Naive B cell (primary cell): ENCODE results near the gene GNA12. TPM values are rescaled to one million over a fixed set of nuclear protein-coding genes. Genes with fewer than 3 reads are reported as not detected.
"Not testable (repeated sequence)": the region's sequence is repeated elsewhere in the genome, so short reads cannot be mapped to it uniquely, and the experiment has no call there.

Experiments
- ATAC-seq, 2 donors: fragments of 150-1000 bp; cut with Tn5 transposase; 2 replicates each; pipeline ENCODE4 v1.10.0; 2021; ENCODE audit warnings: low read depth in 2 of 2, mild to moderate bottlenecking in 2 of 2, moderate library complexity in 2 of 2
- DNase-seq: peaks from one replicate; pipeline ENCODE4 v3.0.0; 2022
- H3K27ac Mint-ChIP-seq, 6 donors: one replicate each; pipeline ENCODE4 v1.8.0; 2020 to 2022; ENCODE audit warnings: mild to moderate bottlenecking in 6 of 6, mixed read lengths in 6 of 6, moderate library complexity in 5 of 6, inconsistent platforms in 2 of 6
- H3K27me3 Mint-ChIP-seq, 3 donors: one replicate each; pipeline ENCODE4 v1.8.0; 2021 to 2022; ENCODE audit warnings: mixed read lengths in 3 of 3, mild to moderate bottlenecking in 1 of 3
- H3K36me3 Mint-ChIP-seq, 2 donors: one replicate each; pipeline ENCODE4 v1.8.0; 2020 to 2022; ENCODE audit warnings: mixed read lengths in 2 of 2, inconsistent platforms in 1 of 2, mild to moderate bottlenecking in 1 of 2
- H3K4me1 Mint-ChIP-seq, 3 donors: one replicate each; pipeline ENCODE4 v1.8.0; 2020 to 2022; ENCODE audit warnings: mixed read lengths in 3 of 3, inconsistent platforms in 1 of 3, mild to moderate bottlenecking in 1 of 3, moderate library complexity in 1 of 3
- H3K4me3 Mint-ChIP-seq, 8 donors: one replicate each; pipeline ENCODE4 v1.8.0; 2020 to 2022; ENCODE audit warnings: mild to moderate bottlenecking in 8 of 8, mixed read lengths in 8 of 8, moderate library complexity in 8 of 8, inconsistent platforms in 2 of 8
- H3K9me3 Mint-ChIP-seq, 7 donors: one replicate each; pipeline ENCODE4 v1.8.0; 2020 to 2022; ENCODE audit warnings: mixed read lengths in 7 of 7, mild to moderate bottlenecking in 5 of 7, inconsistent platforms in 2 of 7, moderate library complexity in 1 of 7
- polyA plus RNA-seq, 6 donors: library from polyadenylated mRNA; unstranded; fragments of 300-500 nt; fragmentation: Illumina TruSeq; gene quantifications; one replicate each; pipeline ENCODE4 v1.2.3, GENCODE V29; 2021; ENCODE audit warnings: low read depth in 6 of 6

The GNA12 gene
- polyA plus RNA-seq, 6 donors from 2014 or later: 26.6 to 43.8 (median 34.8) TPM

DNA sequence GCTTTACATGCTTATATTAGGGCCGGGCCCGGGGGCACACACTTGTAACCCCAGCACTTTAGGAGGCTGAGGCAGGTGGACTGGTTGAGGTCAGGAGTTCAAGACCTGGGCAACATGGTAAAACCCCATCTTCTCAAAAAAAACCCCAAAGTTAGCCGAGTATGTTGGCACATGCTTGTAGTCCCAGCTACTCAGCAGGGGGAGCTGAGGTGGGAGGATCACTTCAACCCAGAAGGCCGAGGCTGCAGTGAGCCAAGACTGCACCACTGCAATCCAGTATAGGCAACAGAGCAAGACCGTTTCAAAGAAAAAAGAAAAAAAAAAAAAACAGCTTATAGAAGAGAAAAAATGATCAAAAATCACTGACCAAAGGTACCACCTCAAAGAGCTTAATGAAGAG, 93.0 kb downstream of the GNA12 start:
- Mint-ChIP-seq H3K4me3 (peak overlapping the region in 1 of 8 donors; percentile 25), H3K27me3 (no peaks in the 10 kb centered on the region), H3K4me1 (peaks cover 24 to 28% (median 27%) of the 10 kb centered on the region in 3 donors), H3K36me3 (peaks cover 17 to 20% of the 10 kb centered on the region in 2 donors), H3K27ac (peak overlapping the region in 1 of 6 donors; percentile 72), H3K9me3 (peaks cover 0 to 6% (median 0%) of the 10 kb centered on the region in 7 donors)
- DNase-seq: no peak
- ATAC-seq: no peak

DNA sequence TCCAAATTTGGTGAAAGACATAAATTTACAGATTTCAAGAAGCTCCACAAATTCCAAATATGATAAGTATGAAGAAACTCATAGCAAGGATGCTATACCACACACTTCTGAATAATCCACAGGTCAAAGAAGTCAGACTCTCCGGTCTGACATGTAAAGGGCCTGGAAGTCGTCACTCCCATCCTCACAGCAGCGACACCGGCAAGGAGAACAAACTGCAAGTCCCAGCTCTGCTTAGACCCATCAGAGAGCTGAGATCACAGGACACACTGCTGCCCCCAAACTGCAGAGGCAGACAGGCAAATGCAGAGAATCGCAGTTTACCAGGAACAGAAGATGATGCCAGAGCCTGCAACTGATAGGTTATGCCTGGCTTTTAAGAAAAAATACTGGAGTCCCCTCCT, 94.1 kb downstream of the GNA12 start:
- peaks cover 25 to 31% (median 30%) of the 10 kb centered on the region in 3 donors for H3K4me1 Mint-ChIP-seq
- peak overlapping the region in 2 of 6 donors; percentile 43 to 57 for H3K27ac Mint-ChIP-seq
- H3K4me3 Mint-ChIP-seq: no peak overlapping the region
- no peak for DNase-seq
- peaks cover 0 to 5% (median 0%) of the 10 kb centered on the region in 7 donors for H3K9me3 Mint-ChIP-seq
- peaks cover 9 to 12% of the 10 kb centered on the region in 2 donors for H3K36me3 Mint-ChIP-seq
- no peaks in the 10 kb centered on the region for H3K27me3 Mint-ChIP-seq
- no peak for ATAC-seq

DNA sequence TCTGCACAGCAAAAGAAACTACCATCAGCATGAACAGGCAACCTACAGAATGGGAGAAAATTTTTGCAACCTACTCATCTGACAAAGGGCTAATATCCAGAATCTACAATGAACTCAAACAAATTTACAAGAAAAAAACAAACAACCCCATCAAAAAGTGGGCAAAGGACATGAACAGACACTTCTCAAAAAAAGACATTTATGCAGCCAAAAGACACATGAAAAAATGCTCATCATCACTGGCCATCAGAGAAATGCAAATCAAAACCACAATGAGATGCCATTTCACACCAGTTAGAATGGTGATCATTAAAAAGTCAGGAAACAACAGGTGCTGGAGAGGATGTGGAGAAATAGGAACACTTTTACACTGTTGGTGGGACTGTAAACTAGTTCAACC, 95.4 kb downstream of the GNA12 start:
- H3K27ac Mint-ChIP-seq, H3K27me3 Mint-ChIP-seq, H3K4me3 Mint-ChIP-seq, DNase-seq, H3K9me3 Mint-ChIP-seq, ATAC-seq: not testable (repeated sequence)
- H3K4me1 Mint-ChIP-seq: peaks cover 25 to 36% (median 34%) of the 10 kb centered on the region in 3 donors
- H3K36me3 Mint-ChIP-seq: peaks cover 7 to 14% of the 10 kb centered on the region in 2 donors

DNA sequence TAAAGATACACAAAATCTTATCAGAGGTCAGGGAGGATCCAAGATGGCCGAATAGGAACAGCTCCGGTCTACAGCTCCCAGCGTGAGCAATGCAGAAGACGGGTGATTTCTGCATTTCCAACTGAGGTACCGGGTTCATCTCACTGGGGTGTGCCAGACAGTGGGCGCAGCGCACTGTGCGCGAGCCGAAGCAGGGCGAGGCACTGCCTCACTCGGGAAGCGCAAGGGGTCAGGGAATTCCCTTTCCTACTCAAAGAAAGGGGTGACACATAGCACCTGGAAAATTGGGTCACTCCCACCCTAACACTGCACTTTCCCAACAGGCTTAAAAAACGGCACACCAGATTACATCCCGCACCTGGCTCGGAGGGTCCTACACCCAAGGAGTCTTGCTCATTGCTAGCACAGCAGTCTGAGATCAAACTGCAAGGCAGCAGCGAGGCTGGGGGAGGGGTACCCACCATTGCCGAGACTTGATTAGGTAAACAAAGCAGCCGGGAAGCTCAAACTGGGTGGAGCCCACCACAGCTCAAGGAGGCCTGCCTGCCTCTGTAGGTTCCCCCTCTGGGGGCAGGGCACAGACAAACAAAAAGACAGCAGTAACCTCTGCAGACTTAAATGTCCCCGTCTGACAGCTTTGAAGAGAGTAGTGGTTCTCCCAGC, 100.5 kb downstream of the GNA12 start:
- H3K9me3 Mint-ChIP-seq, ATAC-seq, DNase-seq, H3K4me3 Mint-ChIP-seq, H3K27me3 Mint-ChIP-seq: not testable (repeated sequence)
- peak overlapping the region in 1 of 6 donors; percentile 77 for H3K27ac Mint-ChIP-seq
- peaks cover 7 to 17% of the 10 kb centered on the region in 2 donors for H3K36me3 Mint-ChIP-seq
- H3K4me1 Mint-ChIP-seq: peaks cover 30 to 67% (median 41%) of the 10 kb centered on the region in 3 donors

DNA sequence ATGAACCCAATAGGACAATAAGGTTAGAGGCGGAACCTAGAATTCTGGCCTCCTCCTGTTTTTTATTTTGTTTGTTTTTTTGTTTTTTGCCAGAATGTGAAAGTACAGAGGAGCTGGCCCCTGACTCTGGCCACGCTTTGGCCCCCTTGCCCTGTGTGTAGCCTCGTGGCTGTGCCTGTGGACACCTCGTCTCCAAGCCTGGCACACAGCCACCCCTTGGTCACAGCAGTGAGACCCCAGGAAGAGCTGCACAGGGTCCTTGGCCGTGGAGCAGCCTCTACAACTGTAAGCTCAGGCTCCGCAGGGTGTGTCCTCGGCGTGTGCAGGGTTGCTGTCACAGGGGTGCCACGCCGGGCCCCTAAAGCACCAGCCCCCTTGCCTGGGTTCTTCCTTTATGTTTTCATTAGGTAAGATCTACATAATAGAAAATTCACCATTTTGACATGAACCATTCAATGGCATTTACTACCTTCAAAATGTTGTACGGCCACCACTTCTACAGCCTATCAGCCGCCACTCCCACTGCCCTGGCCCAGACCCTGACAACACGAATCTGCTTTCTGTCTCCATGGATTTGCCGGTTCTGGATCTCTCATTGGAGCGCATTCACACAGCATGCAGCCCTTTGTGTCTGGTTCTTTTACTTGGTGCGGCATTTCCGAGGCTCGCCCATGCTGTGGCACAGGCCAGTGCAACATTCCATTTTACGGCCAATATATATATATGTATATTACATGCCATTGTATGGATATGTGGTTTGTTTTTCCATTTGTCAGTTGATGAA, 105.2 kb downstream of the GNA12 start:
- H3K27me3 Mint-ChIP-seq: no peaks in the 10 kb centered on the region
- no peak for ATAC-seq
- peaks cover 61 to 88% (median 65%) of the 10 kb centered on the region in 3 donors for H3K4me1 Mint-ChIP-seq
- peak overlapping the region in 1 of 8 donors; percentile 53 for H3K4me3 Mint-ChIP-seq
- no peaks in the 10 kb centered on the region for H3K9me3 Mint-ChIP-seq
- DNase-seq: no peak
- H3K36me3 Mint-ChIP-seq: peaks cover 7 to 12% of the 10 kb centered on the region in 2 donors
- H3K27ac Mint-ChIP-seq: peak overlapping the region in 5 of 6 donors; percentile 2 to 92 (median 85)

DNA sequence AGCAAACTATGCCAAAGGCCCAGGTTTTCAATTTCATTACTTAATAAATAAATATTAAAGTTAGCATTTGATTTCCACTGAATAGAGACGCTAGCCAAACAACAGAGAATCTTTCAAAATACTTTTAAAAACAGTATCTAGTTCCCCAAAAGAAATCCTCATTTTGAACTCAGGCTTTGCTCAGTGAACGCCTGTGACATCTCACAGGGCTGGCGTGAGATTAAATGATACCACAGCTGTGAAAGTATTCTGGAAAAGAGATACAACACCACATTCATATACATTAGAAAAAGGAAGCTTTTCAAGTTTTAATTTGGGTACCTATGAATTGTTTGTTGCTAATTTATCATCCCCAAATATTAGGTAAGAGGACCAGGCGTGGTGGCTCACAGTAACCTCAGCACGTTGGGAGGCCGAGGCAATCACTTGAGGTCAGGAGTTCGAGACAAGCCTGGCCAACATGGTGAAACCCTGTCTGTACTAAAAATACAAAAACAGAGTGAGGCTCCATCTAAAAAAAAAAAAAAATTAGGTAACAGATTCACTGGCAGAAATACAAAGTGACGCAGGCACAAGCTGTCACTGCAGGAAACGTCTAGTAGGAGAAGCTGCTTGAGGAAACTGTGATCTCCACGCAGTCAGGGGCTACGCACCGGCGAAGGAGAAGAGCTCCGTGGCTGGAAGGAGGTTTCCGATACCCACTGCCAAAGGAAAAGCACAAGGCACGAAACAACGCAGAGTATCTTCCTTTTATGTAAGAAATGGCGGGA, 106.2 kb downstream of the GNA12 start:
- Mint-ChIP-seq H3K4me3 (peak overlapping the region in 7 of 8 donors; percentile 25 to 81 (median 34)), H3K4me1 (peaks cover 71 to 93% (median 73%) of the 10 kb centered on the region in 3 donors), H3K36me3 (peaks cover 12 to 13% of the 10 kb centered on the region in 2 donors), H3K27me3 (no peaks in the 10 kb centered on the region), H3K9me3 (no peaks in the 10 kb centered on the region), H3K27ac (peak overlapping the region; percentile 79 to 96 (median 88))
- peak; percentile 47 to 51 for ATAC-seq
- DNase-seq: peak; percentile 55

DNA sequence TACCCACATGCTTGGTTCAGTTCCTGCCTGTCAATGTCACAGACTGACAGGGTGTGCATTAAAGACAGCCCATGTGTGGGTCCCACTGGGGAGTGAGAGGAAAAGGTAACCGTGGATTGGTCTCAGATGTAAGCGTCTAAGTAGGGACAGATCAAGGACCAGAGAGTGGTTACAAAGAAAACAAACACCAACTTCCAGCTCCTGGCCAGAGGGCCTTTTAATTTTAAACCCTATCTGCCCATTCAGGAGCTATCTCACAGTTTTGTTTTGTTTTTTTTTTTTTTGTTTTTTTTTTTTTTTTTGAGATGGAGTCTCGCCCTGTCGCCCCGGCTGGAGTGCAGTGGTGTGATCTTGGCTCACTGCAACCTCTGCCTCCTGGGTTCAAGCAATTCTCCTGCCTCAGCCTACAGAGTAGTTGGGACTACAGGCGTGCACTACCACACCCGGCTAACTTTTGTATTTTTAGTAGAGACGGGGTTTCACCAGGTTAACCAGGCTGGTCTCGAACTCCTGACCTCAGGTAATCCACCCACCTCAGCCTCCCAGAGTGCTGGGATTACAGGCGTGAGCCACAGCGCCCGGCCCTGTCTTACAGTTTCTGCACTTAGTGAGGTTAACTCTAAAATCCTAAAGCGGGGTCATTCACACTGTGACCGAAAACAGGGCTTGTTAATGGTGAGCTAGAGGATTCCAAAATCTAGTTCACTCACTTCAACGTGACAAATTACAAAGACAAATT, 106.9 kb downstream of the GNA12 start:
- peak in 1 of 2 donors; percentile 26 for ATAC-seq

DNA sequence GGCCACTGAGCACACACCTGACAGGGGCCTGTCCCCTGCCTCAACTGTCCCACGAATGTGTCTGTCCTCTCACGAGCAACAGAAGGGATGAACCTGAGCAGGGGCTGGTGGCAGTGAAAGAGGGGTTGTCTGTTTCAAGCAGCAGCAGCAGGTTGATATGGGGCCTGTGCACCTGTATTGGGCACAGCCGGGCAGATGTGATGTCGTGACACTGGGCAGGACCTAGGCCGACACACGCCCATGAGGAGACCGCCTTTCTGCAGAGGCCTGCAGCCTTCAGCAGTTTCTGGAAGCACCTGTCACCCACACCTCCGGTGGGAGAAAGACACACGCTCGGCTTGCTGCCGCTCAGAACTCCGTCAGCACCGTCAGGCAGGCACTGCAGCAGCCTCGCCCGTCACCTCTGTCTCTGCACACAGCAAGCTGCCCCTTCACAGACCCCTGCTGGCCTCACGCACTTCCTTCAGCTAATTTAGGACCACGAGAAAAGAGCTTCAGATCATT, 107.6 kb downstream of the GNA12 start:
- no peaks in the 10 kb centered on the region for H3K27me3 Mint-ChIP-seq
- peaks cover 63 to 90% (median 82%) of the 10 kb centered on the region in 3 donors for H3K4me1 Mint-ChIP-seq
- peak overlapping the region; percentile 61 to 97 (median 83) for H3K27ac Mint-ChIP-seq
- no peaks in the 10 kb centered on the region for H3K9me3 Mint-ChIP-seq
- DNase-seq (peak; percentile 65), ATAC-seq (peak; percentile 69 to 70)
- peak overlapping the region; percentile 26 to 86 (median 66) for H3K4me3 Mint-ChIP-seq
- peaks cover 16% of the 10 kb centered on the region in 2 donors for H3K36me3 Mint-ChIP-seq

More for the DNA sequence above, 106.9 kb downstream of the GNA12 start:
- Mint-ChIP-seq H3K27ac (peak overlapping the region; percentile 16 to 97 (median 83)), H3K36me3 (peaks cover 9 to 16% of the 10 kb centered on the region in 2 donors), H3K4me3 (peak overlapping the region; percentile 26 to 86 (median 66)), H3K4me1 (peaks cover 66 to 93% (median 77%) of the 10 kb centered on the region in 3 donors)
- not testable (repeated sequence) for H3K27me3 Mint-ChIP-seq, DNase-seq, H3K9me3 Mint-ChIP-seq

DNA sequence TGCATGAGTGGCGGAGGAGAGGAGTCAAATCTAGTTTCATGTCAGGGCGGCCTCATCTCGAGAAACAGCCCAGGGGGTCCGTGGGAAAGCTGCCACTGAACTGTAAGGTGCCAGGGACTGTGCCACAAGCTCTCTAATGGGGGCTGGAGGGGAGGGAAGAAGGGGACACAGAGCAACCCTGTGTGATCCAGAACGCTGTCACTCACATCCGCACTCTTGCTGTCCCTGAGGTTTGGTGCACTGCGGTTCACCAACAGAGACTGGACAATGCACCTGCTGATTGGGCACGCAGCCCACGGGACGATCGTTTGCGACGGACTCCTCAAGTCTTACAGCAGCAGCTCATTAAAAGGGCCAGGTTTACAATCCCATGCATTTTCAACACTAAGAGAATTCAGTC, 108.4 kb downstream of the GNA12 start:
- DNase-seq (no peak), ATAC-seq (no peak)
- Mint-ChIP-seq H3K36me3 (peaks cover 16 to 23% of the 10 kb centered on the region in 2 donors), H3K27me3 (no peaks in the 10 kb centered on the region), H3K4me3 (peak overlapping the region in 7 of 8 donors; percentile 48 to 85 (median 78)), H3K9me3 (no peaks in the 10 kb centered on the region), H3K27ac (peak overlapping the region in 4 of 6 donors; percentile 61 to 97 (median 89)), H3K4me1 (peaks cover 60 to 83% (median 75%) of the 10 kb centered on the region in 3 donors)

DNA sequence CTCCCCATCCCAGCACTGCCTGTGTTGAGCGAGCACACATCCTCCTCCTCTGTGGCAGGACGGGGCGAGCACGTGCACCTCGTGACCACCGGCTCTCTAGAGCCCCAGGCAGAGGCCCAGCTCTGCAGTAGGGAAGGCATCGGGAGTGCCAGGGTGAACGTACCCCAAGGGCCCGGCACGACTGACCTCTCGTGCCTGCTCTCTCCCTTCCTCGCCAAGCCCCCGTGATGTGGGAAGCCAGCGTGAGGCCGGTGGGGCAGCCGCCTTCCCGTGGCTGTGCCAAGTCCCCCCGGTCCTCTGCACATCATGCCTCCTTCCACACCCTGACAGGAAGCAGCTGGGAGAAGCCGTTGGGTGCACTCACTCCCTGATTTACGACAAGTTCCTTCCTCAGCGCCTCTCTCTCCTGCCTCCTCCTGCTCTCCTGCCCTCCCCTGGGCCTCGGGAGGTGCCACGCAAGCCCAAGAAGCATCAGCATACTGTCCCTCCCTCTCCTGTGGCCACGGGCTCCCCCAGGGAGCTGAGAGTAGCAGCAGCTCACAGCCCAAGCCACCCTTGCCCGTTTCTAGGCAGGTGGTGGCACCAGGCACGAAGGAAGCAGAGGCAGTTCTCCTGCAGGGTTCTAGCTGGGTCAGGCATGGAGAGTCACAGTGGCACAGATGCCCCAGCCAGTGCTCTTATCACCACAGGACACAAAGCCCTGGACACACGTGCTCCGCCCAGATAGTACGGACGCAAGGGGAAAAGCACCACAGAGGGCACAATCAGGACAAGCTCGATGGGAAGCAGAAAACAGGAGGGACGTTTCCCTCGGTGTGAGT, 109.1 kb downstream of the GNA12 start:
- ATAC-seq (peak; percentile 31 to 33), DNase-seq (peak; percentile 44)
- Mint-ChIP-seq H3K27me3 (no peaks in the 10 kb centered on the region), H3K36me3 (peaks cover 19 to 22% of the 10 kb centered on the region in 2 donors), H3K4me3 (peak overlapping the region; percentile 48 to 91 (median 81)), H3K4me1 (peaks cover 52 to 79% (median 68%) of the 10 kb centered on the region in 3 donors), H3K27ac (peak overlapping the region in 4 of 6 donors; percentile 54 to 91 (median 88)), H3K9me3 (no peaks in the 10 kb centered on the region)

DNA sequence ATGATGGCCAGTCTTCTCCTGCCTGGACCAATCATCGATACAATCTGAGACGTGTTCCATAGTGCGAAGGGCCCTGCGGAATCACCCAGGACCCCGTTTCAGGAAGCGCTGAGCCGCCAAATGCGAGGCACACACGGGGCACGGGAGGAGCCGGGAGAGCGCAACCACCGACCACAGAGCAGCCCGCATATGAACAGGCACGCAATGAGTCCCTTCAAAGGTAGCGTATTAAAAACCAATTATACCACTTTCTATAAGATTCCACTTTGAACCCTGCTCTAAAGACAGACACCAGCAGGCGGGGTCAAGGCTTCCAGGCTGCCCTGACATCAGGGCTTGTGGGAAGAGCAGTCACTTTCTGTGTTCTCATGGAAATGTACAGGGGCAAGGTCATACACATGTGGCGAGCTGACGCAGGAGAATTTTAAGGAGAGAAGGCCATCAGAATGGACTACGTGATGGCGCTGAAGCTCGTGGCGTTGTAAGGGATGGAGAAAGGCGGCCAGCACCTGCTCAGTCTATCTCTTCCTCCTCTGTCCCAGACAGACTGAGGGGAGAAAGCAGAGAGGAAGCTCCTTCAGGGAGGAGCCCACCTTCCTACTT, 109.9 kb downstream of the GNA12 start:
- peaks cover 51 to 76% (median 65%) of the 10 kb centered on the region in 3 donors for H3K4me1 Mint-ChIP-seq

More for the DNA sequence above, 109.9 kb downstream of the GNA12 start:
- H3K27ac Mint-ChIP-seq: peak overlapping the region; percentile 57 to 92 (median 81)
- H3K9me3 Mint-ChIP-seq: no peaks in the 10 kb centered on the region
- H3K36me3 Mint-ChIP-seq: peaks cover 18 to 25% of the 10 kb centered on the region in 2 donors
- H3K27me3 Mint-ChIP-seq: no peaks in the 10 kb centered on the region
- no peak for ATAC-seq
- no peak for DNase-seq
- H3K4me3 Mint-ChIP-seq: peak overlapping the region; percentile 48 to 91 (median 78)
